GM19043 (cell line): ENCODE results near the gene OR52I1.

Experiments
- ATAC-seq: cut with Tn5 transposase; IDR thresholded peaks from one replicate; pipeline ENCODE4 v1.9.1; 2021; ENCODE audit warnings: low read depth; ENCODE audit not compliant: unreplicated experiment

The OR52I1 gene

GRCh38 chr11:4593739-4594138, at the start of gene OR52I1:
Gene OR52I1, plus strand, starts transcription at chr11:4594039. Its CDS starts 0 bp downstream, at chr11:4594039.
- no peak for ATAC-seq

GRCh38 chr11:4544891-4545290, 48.9 kb upstream of the OR52I1 start, which contains the start of gene OR52M1:
Gene OR52M1, plus strand, starts transcription at chr11:4545191. Its CDS starts 0 bp downstream, at chr11:4545191.
- no peak for ATAC-seq

GRCh38 chr11:4546878-4547277, 47.0 kb upstream of the OR52I1 start:
- ATAC-seq: no peak

- ATAC-seq: no peak
Measured at GRCh38 chr11:4547416-4547815, 46.4 kb upstream of the OR52I1 start.

GRCh38 chr11:4551346-4551979, 42.4 kb upstream of the OR52I1 start:
- no peak for ATAC-seq

GRCh38 chr11:4559527-4560440, 34.1 kb upstream of the OR52I1 start:
- no peak for ATAC-seq

GRCh38 chr11:4560467-4560866, 33.4 kb upstream of the OR52I1 start:
- no peak for ATAC-seq

GRCh38 chr11:4565371-4565770, 28.5 kb upstream of the OR52I1 start:
- ATAC-seq: no peak

GRCh38 chr11:4569075-4569474, 24.8 kb upstream of the OR52I1 start:
- ATAC-seq: no peak

- ATAC-seq: no peak
Measured at GRCh38 chr11:4576880-4577279, 17.0 kb upstream of the OR52I1 start.

- ATAC-seq: no peak
Measured at GRCh38 chr11:4577761-4578160, 16.1 kb upstream of the OR52I1 start.

GRCh38 chr11:4578624-4579023, 15.2 kb upstream of the OR52I1 start:
- no peak for ATAC-seq

- no peak for ATAC-seq
Measured at GRCh38 chr11:4580124-4580523, 13.7 kb upstream of the OR52I1 start.

- ATAC-seq: no peak
Measured at GRCh38 chr11:4581443-4581842, 12.4 kb upstream of the OR52I1 start, which contains the start of gene OR52I2. Gene OR52I2, plus strand, starts transcription at chr11:4581743.

- ATAC-seq: no peak
Measured at GRCh38 chr11:4589017-4589416, 4.8 kb upstream of the OR52I1 start.

GRCh38 chr11:4605057-4605456, 11.2 kb downstream of the OR52I1 start:
- no peak for ATAC-seq

GRCh38 chr11:4606231-4607015, 12.6 kb downstream of the OR52I1 start:
- no peak for ATAC-seq

- no peak for ATAC-seq
Measured at GRCh38 chr11:4607096-4607495, 13.3 kb downstream of the OR52I1 start.

- ATAC-seq: peak; percentile 99
Measured at GRCh38 chr11:4607781-4608666, 14.2 kb downstream of the OR52I1 start, which contains the start of gene TRIM68. Gene TRIM68, minus strand, starts transcription at chr11:4608231. Its CDS starts 2,727 bp downstream, at chr11:4605504.
